ENCODE results near the gene ARSK. TPM values are rescaled to one million over a fixed set of nuclear protein-coding genes. Genes with fewer than 3 reads are reported as not detected.

Gene ARSK
- total and polyA plus RNA-seq, 2 donors (not counting 1 experiment from before 2014, with no cell fraction given), result 3.7 to 5.1 TPM

DNA sequence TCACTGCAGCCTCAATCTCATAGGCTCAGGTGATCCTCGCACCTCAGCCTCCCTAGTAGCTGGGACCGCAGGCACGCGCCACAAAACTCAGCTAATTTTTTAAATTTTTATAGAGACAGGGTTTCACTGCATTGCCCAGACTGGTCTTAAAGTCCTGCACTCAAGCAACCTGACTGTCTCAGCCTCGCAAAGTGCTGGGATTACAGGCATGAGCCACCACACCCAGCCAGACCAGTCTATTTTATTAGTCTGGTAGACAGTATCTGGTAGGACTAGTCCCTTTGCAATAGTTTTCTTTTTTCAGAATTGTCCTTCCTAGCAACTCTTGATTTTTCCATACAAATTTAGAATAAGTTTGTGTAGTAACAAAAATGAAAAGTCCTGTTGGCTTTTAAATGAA is 50.9 kb downstream of the ARSK start:
- no peak overlapping the region for H3K4me2 ChIP-seq (replicated peaks; ENCODE audit: low read depth, low read length, poor library complexity, severe bottlenecking)
- 100% methylated on average over 4 of the region's 5 CpGs for WGBS (ENCODE audit: insufficient coverage)
- Mint-ChIP-seq H3K27ac (no peak overlapping the region), H3K27me3 (no peaks in the 10 kb centered on the region), H3K4me1 (no peaks in the 10 kb centered on the region), H3K9me3 (ENCODE audit: insufficient read depth) (no peaks in the 10 kb centered on the region), H3K4me3 (no peak overlapping the region)
- no peaks in the 10 kb centered on the region for H3K79me2 ChIP-seq (ENCODE audit: control insufficient read depth, insufficient read depth, low read length)
- no peak for DNase-seq
- H3K27ac ChIP-seq (ENCODE audit: low read length in 2 of 2), result no peak overlapping the region
- no peaks in the 10 kb centered on the region for H3K4me1 ChIP-seq (ENCODE audit: control insufficient read depth in 2 of 2, insufficient read depth in 2 of 2, low read length in 2 of 2)
- H2AFZ ChIP-seq (ENCODE audit: insufficient read depth, low read depth, low read length, poor library complexity, severe bottlenecking), result no peak overlapping the region
- ChIA-PET POLR2A (no interaction called here), CTCF (no interaction called here)
- H3K4me3 ChIP-seq (ENCODE audit: control extremely low read depth in 1 of 5, extremely low read depth in 1 of 5, insufficient read depth in 1 of 5, low read depth in 2 of 5, low read length in 4 of 5), result no peak overlapping the region
- H3K9me3 ChIP-seq (ENCODE audit: control extremely low read depth in 1 of 3, control insufficient read depth in 2 of 3, insufficient read depth in 1 of 3, low read length in 2 of 3), result no peaks in the 10 kb centered on the region
- ATAC-seq (ENCODE audit: low read depth), result no peak
- no peaks in the 10 kb centered on the region for H3K27me3 ChIP-seq (replicated peaks in 1 of 4; ENCODE audit: control extremely low read depth in 1 of 4, control insufficient read depth in 3 of 4, insufficient read depth in 4 of 4, low read length in 3 of 4)
- peaks cover 0 to 3% of the 10 kb centered on the region in 2 experiments for H3K36me3 ChIP-seq (replicated peaks in 1 of 2; ENCODE audit: control extremely low read depth in 1 of 2, control insufficient read depth in 1 of 2, extremely low read depth in 1 of 2, insufficient read depth in 2 of 2, low read length in 1 of 2)
- H4K20me1 ChIP-seq (ENCODE audit: control insufficient read depth, insufficient read depth, low read length, poor library complexity, severe bottlenecking), result no peaks in the 10 kb centered on the region
- TF ChIP-seq EZH2 (IDR thresholded peaks at IDR 0.05; ENCODE audit: borderline replicate concordance, insufficient read depth, low read depth, low read length, poor library complexity, severe bottlenecking), result no peak
- no peak for TF ChIP-seq CTCF (IDR thresholded peaks at IDR 0.05)
- H3K9ac ChIP-seq (ENCODE audit: low read length), result no peak overlapping the region
- intact Hi-C loops (cut with micrococcal nuclease), result no loop called here

GRCh38 chr5:95606419-95606818 is 51.5 kb downstream of the ARSK start:
- Mint-ChIP-seq H3K27me3 (no peaks in the 10 kb centered on the region), H3K9me3 (ENCODE audit: insufficient read depth) (no peaks in the 10 kb centered on the region), H3K27ac (no peak overlapping the region), H3K4me3 (no peak overlapping the region), H3K4me1 (no peaks in the 10 kb centered on the region)
- DNase-seq (no peak), ATAC-seq (ENCODE audit: low read depth) (no peak)
- intact Hi-C loops (cut with micrococcal nuclease), result no loop called here
- no peak overlapping the region for H3K27ac ChIP-seq (ENCODE audit: low read length in 2 of 2)
- ChIA-PET CTCF (no interaction called here), POLR2A (no interaction called here)
- no peak overlapping the region for H2AFZ ChIP-seq (ENCODE audit: insufficient read depth, low read depth, low read length, poor library complexity, severe bottlenecking)
- no peak overlapping the region for H3K9ac ChIP-seq (ENCODE audit: low read length)
- WGBS (ENCODE audit: insufficient coverage), result no CpG with 5 or more reads among the region's 1 CpG
- no peaks in the 10 kb centered on the region for H3K9me3 ChIP-seq (ENCODE audit: control extremely low read depth in 1 of 3, control insufficient read depth in 2 of 3, insufficient read depth in 1 of 3, low read length in 2 of 3)
- H3K4me2 ChIP-seq (replicated peaks; ENCODE audit: low read depth, low read length, poor library complexity, severe bottlenecking), result no peak overlapping the region
- H3K27me3 ChIP-seq (replicated peaks in 1 of 4; ENCODE audit: control extremely low read depth in 1 of 4, control insufficient read depth in 3 of 4, insufficient read depth in 4 of 4, low read length in 3 of 4), result no peaks in the 10 kb centered on the region
- no peaks in the 10 kb centered on the region for H4K20me1 ChIP-seq (ENCODE audit: control insufficient read depth, insufficient read depth, low read length, poor library complexity, severe bottlenecking)
- H3K36me3 ChIP-seq (replicated peaks in 1 of 2; ENCODE audit: control extremely low read depth in 1 of 2, control insufficient read depth in 1 of 2, extremely low read depth in 1 of 2, insufficient read depth in 2 of 2, low read length in 1 of 2), result peaks cover 0 to 3% of the 10 kb centered on the region in 2 experiments
- H3K4me3 ChIP-seq (ENCODE audit: control extremely low read depth in 1 of 5, extremely low read depth in 1 of 5, insufficient read depth in 1 of 5, low read depth in 2 of 5, low read length in 4 of 5), result no peak overlapping the region
- no peaks in the 10 kb centered on the region for H3K79me2 ChIP-seq (ENCODE audit: control insufficient read depth, insufficient read depth, low read length)
- H3K4me1 ChIP-seq (ENCODE audit: control insufficient read depth in 2 of 2, insufficient read depth in 2 of 2, low read length in 2 of 2), result no peaks in the 10 kb centered on the region
- TF ChIP-seq CTCF (IDR thresholded peaks at IDR 0.05) (no peak), EZH2 (IDR thresholded peaks at IDR 0.05; ENCODE audit: borderline replicate concordance, insufficient read depth, low read depth, low read length, poor library complexity, severe bottlenecking) (no peak)

Data from B cell (primary cell).